ENCODE results near the gene SSBP3.

DNA sequence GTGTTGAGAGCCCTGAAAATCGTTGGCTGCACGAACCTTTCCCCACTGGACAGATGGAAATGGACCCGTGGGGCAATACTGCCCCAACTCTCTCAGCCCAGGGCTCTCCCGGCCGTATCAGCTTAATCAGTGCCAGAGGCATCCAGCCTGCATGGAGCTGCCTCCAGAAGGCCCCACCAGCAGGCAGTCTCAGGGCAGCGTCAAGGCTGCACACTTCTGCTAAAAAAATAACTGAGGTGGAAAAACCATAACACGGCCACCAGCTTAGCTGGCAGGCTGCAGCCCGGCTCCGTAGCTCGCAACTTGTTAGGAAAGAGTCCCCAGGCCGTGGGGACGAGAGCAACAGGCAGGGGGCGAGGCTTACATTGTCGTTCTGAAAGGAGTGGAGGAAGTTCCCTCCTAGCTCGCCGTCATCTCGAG, 178.3 kb downstream of the SSBP3 start:
- TF ChIP-seq, protein P1, sequence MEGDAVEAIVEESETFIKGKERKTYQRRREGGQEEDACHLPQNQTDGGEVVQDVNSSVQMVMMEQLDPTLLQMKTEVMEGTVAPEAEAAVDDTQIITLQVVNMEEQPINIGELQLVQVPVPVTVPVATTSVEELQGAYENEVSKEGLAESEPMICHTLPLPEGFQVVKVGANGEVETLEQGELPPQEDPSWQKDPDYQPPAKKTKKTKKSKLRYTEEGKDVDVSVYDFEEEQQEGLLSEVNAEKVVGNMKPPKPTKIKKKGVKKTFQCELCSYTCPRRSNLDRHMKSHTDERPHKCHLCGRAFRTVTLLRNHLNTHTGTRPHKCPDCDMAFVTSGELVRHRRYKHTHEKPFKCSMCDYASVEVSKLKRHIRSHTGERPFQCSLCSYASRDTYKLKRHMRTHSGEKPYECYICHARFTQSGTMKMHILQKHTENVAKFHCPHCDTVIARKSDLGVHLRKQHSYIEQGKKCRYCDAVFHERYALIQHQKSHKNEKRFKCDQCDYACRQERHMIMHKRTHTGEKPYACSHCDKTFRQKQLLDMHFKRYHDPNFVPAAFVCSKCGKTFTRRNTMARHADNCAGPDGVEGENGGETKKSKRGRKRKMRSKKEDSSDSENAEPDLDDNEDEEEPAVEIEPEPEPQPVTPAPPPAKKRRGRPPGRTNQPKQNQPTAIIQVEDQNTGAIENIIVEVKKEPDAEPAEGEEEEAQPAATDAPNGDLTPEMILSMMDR (conservative IDR thresholded peaks at IDR 0.05; ENCODE audit: low read length): no peak
- TF ChIP-seq EZH2phosphoT487 (IDR thresholded peaks at IDR 0.05; ENCODE audit: borderline replicate concordance, low read depth, low read length): no peak
